Erythroblast (primary cell): Measurements from ENCODE around the gene TRIP11.

Experiments
- GATA1 ChIP-seq: IDR thresholded peaks from 2 replicates; pipeline ENCODE4 v1.6.1; 2011; ENCODE audit warnings: low read depth, mild to moderate bottlenecking, control low read depth, low read length, moderate library complexity
- POLR2A ChIP-seq: IDR thresholded peaks from 2 replicates; pipeline ENCODE4 v1.6.1; 2011; ENCODE audit warnings: mild to moderate bottlenecking, low read length

- TF ChIP-seq POLR2A (no peak), GATA1 (no peak)
These were observed 83.2 kb downstream of the TRIP11 start for GRCh38 chr14:91956616-91957015.
